Raji (cell line): ENCODE measurements around the gene SLC16A6.

Experiments
- POLR2A ChIP-seq: IDR thresholded peaks from 2 replicates; pipeline ENCODE4 v1.6.1; 2011; ENCODE audit warnings: low read depth, low read length, control low read depth; ENCODE audit not compliant: insufficient read depth

Gene SLC16A6

DNA sequence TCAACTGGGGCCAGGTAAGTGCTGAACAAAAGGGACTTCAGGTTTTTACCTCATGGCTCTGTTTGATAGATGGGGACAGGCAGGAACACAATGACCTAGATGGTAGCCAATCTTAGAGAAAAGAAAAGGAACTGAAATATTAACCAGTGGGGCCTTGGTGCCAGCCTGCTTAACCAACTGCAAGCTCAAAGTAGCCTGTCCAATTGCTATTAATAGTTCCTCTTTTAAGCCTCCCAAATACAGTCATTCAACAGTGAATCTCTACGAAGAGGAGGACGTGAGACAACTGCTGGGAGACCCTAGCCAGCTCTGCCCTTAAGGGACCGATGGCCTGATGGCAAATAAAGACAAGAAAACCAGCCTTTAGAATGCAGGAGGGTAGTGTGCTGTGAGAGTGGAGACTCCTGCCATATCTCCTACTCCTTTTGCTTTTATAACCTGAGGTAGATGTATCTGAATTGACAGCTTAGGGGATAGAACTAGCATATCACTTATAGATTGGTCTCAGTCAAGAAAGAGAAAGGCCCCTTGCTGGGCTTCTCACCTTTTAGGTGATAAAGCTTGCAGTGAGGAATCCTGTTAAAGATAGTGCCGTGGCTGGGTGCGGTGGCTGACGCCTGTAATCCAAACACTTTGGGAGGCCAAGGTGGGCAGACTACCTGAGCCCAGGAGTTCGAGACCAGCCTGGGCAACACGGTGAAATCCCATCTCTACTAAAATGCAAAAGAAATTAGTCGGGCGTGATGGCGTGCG, 28.7 kb upstream of the SLC16A6 start:
- no peak for TF ChIP-seq POLR2A

DNA sequence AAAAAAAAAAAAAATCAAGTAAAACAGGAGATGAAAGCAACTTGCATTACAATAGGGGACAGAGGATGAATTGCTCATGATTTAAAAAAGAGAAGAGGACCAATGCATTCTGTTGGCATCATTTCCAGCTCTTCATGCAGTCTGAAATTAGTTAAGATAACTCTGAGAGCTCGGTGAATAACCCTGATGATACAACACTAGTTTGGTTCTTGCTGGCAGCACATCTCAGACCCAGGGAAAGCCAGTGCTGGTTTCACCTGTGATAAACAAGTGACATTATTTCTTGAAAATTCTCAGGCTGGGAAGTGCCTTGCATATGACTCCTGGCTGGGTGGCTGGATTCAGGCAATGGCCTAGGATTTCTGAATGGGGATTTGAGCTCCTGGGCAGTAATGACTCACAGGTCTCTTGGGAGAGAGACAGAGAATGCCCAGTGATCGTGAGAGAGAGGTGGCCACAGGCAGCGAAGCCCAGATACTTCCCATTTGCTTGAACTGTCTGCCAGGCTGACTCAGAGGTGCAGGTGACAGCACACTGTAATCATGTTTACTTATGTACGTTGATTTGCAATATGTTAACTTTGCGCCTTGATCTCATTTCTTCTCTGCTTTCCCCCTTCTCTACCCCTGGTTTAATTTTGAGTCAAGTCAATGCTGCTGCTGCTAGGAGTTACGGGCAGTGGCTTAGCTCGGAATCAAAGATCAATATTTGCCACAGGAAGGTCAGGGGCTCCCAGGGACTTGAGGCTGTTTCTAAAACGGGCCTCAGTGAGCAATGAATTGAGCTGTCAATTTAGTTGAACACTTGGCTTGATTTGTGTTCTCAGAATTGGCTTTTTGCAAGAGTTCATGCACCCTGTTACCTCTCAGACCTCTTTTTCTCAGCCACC, 27.4 kb upstream of the SLC16A6 start:
- no peak for TF ChIP-seq POLR2A

DNA sequence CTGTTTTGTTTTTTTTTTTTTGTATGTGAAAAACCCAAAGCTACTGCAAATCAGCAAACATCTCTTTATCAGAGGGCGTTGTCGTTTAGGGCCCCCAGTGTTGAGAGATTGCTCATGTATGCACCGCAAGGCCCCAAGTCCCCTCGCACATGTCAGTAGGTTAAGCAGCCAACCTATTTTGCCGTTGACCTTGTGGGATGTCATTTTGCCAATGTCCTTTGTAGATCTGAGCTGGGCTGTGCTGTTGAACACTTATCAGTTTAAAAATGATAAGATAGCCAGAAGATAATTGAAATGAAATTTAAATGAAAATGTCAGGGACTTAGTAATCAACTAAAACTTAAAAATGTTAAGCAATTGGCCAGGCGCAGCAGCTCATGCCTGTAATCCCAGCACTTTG, 26.5 kb upstream of the SLC16A6 start:
- TF ChIP-seq POLR2A, result no peak

DNA sequence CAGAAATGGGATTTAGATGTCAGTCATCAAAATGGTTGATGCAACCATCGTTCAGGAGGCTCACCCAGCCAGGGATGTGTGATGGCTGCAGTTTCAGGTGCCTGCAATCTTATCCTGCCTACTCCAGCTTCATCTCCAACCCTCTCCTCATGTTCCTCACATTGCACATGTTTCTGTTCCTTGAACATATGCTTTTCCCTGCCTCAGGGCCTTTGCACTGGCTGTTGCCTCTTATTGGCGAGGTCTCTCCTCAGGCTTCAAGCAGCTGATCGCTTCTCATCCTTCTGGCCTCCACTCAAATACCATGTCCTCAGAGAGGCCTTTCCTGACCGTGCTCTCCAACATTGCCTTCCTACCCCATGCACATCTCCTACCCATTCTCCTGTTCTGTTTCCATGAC, 25.0 kb upstream of the SLC16A6 start:
- TF ChIP-seq POLR2A, result no peak

DNA sequence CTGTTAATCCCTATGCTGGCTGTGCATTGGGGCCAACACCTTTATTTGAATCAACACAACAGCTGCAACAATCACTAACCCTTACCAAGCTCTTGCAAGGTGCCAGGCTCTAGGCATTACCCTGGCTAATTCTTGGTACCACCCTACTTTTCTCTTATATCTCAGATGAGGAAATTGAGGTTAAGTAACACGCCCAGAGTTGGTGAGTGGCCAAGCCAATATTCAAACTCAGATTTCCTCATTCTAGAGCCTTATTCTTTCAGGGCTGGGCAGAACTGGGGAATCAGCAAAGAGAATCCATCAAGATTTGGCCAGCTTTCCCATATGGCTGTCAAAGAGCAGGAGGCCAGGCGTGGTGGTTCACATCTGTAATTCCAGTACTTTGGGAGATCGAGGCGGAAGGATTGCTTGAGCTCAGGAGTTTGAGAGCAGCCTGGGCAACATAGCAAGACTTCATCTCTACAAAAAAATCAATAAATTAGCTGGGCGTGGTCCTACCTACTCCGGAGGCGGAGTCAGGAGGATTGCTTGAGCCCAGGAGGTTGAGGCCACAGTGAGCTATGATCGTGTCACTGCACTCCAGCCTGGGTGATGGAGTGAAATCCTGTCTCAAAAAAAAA, 24.1 kb upstream of the SLC16A6 start:
- TF ChIP-seq POLR2A, result no peak

DNA sequence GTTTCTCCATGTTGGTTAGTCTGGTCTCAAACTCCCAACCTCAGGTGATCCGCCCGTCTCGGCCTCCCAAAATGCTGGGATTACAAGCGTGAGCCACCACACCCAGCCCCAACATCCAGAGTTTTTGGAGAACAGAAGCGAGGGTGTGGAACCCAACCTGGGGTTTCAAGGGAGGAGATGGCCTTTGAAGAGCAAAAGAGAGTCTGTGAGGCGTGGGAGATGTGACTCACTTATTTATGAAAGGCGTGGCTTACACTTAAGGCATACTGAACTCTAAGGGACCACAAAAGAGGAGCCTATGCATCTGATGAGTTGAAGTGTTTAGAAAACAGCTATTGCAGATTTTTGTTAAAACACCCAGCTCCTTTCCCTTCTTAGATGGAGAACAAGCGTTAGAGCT, 19.2 kb upstream of the SLC16A6 start:
- TF ChIP-seq POLR2A, result no peak

DNA sequence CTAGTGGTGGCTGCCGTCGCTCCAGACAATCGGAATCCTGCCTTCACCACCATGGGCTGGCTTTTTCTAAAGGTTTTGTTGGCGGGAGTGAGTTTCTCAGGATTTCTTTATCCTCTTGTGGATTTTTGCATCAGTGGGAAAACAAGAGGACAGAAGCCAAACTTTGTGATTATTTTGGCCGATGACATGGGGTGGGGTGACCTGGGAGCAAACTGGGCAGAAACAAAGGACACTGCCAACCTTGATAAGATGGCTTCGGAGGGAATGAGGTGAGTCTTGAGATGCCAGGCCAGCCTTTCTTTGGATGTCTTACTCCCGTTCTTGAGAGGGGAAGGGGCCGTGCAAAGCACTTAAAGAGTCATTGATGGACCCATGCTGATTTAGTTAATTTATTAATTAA, 16.5 kb upstream of the SLC16A6 start:
- TF ChIP-seq POLR2A, result no peak

DNA sequence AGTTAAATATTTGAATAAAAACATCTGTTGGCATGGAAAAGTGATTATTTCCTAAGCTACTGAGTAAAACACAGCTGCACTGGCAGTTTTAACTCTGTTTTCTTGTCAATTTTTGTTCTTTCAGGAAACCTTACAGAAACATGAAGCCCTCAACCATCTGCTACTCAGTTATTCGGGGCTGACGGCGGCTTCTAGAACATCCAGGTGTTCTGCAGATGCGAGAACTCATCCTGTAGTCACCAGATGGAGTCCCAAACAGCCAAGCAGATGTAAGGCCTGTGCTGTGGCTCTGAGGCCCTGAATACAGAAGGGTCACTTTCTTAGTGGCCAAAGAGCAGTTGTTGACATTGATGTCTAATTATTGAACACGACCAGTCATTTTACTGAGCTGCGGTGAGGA, 15.9 kb upstream of the SLC16A6 start:
- no peak for TF ChIP-seq POLR2A

DNA sequence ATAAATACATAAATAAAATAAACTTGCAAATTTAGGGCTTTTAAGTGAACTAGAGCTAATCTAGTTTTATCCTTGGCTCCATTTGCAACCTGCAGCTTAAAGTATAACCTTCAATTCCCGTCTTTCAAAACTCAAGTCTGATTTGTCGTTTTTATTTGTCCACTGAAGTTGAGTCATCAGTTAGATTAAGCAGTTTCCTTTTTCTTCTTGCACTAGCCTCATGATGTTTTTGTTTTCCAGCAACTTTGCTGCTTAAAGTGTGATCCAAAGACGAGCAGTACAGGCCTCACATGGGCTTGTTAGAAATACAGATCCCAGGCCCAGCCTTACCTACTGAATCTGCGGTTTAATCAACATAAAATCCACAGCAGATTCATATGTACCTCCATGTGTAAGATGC, 14.2 kb upstream of the SLC16A6 start:
- no peak for TF ChIP-seq POLR2A

DNA sequence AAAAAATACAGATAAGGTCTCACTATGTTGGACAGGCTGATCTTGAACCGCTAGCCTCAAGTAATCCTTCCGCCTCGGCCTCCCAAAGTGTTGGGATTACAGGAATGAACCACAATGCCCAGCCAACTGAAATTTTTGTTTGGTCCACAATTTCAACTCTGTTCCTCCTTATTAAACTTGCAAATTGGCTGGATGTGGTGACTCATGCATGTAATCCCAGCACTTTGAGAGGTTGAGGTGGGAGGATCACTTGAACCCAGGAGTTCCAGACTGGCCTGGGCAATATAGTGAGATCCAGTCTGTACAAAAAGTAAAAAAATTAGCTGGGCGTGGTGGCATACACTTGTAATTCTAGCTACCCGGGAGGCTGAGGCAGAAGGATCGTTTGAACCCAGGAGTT, 13.8 kb upstream of the SLC16A6 start:
- TF ChIP-seq POLR2A, result no peak

DNA sequence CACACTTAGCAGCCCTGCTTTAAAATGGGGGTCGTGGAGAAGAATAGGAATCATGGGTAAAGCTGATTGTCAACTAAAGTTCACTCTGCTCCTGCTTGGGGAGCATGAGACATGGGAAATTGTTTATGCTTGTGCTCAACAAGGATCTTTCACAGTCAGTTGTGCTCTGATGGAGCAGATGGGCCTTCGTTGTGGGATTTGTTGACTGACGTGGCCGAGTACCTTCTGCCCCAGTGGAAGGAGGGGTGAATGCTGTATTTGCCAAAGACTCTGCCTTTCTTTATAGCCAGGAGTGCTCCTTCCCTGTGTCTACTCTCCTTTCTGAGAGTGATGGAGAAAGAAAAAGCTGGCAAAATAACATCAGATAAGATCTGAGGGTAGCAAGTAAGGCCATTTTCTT, 11.7 kb upstream of the SLC16A6 start:
- no peak for TF ChIP-seq POLR2A

DNA sequence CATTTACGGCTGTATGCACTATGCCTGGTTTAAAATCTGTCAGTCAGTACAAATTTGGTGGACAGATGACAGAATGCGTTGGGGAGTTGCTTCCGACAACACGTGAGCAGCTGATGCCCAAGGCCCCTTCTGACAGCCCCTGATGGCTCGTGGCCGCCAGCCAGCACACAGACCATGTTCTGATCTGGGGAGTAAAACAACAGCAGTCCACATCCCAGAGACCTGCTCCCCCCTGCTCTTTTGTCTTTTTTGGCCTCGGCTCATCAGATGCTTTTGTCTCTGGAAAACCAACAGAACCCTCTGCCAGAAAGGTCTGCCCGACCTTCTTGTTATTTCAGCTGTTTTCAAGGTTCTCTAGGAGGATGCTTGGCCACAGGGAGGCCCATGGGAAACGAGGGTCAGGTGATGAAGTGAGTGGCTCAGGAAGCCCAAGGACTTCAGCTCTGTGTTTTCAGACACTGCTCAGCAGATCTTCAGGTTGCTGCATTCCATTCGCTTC, 11.2 kb upstream of the SLC16A6 start:
- no peak for TF ChIP-seq POLR2A

DNA sequence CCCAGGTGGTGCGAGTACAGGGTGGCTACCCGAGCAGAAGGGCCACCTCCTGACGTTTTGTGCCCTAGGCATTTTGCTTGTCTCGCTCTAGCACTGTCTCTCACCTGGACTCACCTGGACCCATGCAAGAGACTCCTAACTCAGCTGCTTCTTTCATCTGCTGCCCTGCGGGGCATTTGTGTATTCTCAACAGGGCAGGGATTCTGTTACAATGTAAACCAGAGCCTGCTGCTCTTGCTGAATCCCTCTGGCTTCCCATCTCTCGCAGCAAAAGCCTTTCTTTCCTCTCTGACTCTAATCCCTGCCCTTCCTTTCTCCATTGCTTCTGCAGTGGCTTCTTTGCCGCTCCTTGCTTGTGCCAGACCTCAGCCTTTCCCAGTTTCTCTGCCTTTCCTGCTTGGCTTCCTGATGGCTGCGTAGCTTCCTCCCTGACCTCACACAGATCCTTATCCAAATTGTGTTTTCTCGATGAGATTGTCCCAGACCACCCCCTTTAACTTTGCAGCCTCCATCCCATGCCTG, 10.6 kb upstream of the SLC16A6 start:
- TF ChIP-seq POLR2A, result no peak

DNA sequence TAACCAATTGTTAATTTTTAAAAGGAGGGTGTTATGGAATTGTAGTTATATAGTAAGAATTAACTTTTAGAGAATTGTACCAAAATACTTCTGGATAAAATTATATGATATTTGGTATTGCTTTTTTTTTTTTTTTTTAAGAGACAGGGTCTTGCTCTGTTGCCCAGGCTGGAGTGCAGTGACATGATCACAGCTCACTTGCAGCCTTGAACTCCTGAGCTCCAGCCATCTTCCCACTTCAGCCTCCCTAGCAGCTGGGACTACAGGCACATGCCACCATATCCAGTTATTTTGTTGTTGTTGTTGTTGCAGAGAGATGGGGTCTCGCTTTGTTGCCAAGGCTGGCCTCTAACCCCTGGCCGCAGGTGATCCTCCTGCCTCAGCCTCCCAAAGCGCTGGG, 8.9 kb upstream of the SLC16A6 start:
- no peak for TF ChIP-seq POLR2A

DNA sequence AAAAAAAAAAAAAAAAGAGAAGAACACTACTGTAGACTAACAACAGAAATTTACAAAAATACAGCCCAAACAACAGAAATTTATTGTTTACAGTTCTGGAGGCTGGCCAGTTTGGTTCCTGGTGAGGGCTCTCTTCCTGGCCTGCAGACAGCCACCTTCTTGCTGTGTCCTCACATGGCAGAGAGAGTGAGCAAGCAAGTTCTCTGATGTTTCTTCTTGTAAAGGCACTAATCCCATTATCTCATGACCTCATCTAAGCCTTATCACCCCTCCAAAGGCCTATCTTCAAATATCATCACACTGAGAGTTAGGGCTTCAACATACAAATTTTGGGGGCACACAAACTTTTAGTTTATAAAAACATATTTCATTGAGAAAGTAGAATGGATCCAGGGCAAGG, 7.7 kb upstream of the SLC16A6 start:
- no peak for TF ChIP-seq POLR2A

DNA sequence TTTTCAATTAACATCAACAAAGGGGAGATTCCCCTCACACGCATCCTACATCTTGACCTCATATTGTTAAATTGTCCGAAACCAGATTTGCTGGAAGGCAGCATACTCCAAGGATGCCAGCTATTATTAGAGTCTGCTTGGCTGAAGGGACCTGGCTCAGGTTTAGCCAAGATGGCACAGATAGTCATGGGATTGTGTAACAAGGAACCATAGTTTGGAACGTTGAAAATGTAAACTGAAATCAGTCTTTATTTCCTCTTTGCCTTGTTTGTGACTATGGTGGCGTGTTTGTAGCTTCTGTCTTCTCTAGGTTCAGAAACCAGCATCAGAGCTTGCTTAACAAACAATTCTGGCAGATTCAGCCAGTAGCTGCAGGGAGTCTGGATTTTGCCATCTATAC, 6.3 kb upstream of the SLC16A6 start:
- no peak for TF ChIP-seq POLR2A
